ENCODE data around the gene CLCN6. TPM values are rescaled to one million over a fixed set of nuclear protein-coding genes. Genes with fewer than 3 reads are reported as not detected.
A peak's percentile ranks its signal among the peaks of the same experiment; 100 is the strongest.

CLCN6 gene
- polyA plus RNA-seq, 1 donor from 2014 or later, result 12.5 TPM

GRCh38 chr1:11806307-11806936, 431 bp downstream of the CLCN6 start:
- Histone ChIP-seq H3K79me2 (replicated peaks; ENCODE audit: insufficient read depth, low read length) (peaks cover 48% of the 10 kb centered on the region), H3K4me3 (ENCODE audit: low read length) (peak overlapping the region; percentile 99), H3K4me2 (ENCODE audit: low read length) (peak overlapping the region; percentile 99), H4K20me1 (ENCODE audit: insufficient read depth) (no peaks in the 10 kb centered on the region), H3K27me3 (ENCODE audit: insufficient read depth, low read depth, low read length) (no peaks in the 10 kb centered on the region), H3K9ac (ENCODE audit: low read length) (peak overlapping the region; percentile 93), H3K27ac (ENCODE audit: low read length) (peak overlapping the region; percentile 86), H3K9me2 (ENCODE audit: insufficient read depth, low read length) (no peaks in the 10 kb centered on the region), H3F3A (ENCODE audit: insufficient read depth, low read length, poor library complexity, severe bottlenecking) (no peaks in the 10 kb centered on the region), H2AFZ (ENCODE audit: low read depth, low read length) (peak overlapping the region; percentile 74), H3K36me3 (ENCODE audit: insufficient read depth, low read length) (no peaks in the 10 kb centered on the region), H3K9me3 (ENCODE audit: low read length) (no peaks in the 10 kb centered on the region)
- TF ChIP-seq RAD21 (conservative IDR thresholded peaks at IDR 0.05) (no peak), POLR2AphosphoS5 (IDR thresholded peaks at IDR 0.05) (no peak), EP300 (conservative IDR thresholded peaks at IDR 0.05; ENCODE audit: poor library complexity, severe bottlenecking) (no peak), SMC3 (conservative IDR thresholded peaks at IDR 0.05; ENCODE audit: poor library complexity) (no peak), REST (IDR thresholded peaks at IDR 0.05; ENCODE audit: borderline replicate concordance) (no peak), TAF1 (IDR thresholded peaks at IDR 0.05; ENCODE audit: low read depth) (no peak), EZH2 (IDR thresholded peaks at IDR 0.05; ENCODE audit: borderline replicate concordance, insufficient read depth, low read length, poor library complexity, severe bottlenecking) (no peak), CTCF (IDR thresholded peaks at IDR 0.05; ENCODE audit: poor library complexity, severe bottlenecking) (no peak), MXI1 (conservative IDR thresholded peaks at IDR 0.05; ENCODE audit: poor library complexity, severe bottlenecking) (no peak)

- Histone ChIP-seq H3K9me3 (ENCODE audit: low read length) (no peaks in the 10 kb centered on the region), H3F3A (ENCODE audit: insufficient read depth, low read length, poor library complexity, severe bottlenecking) (no peaks in the 10 kb centered on the region), H3K9me2 (ENCODE audit: insufficient read depth, low read length) (no peaks in the 10 kb centered on the region), H3K36me3 (ENCODE audit: insufficient read depth, low read length) (no peaks in the 10 kb centered on the region), H3K27ac (ENCODE audit: low read length) (peak overlapping the region; percentile 86), H3K9ac (ENCODE audit: low read length) (peak overlapping the region; percentile 93), H3K4me3 (ENCODE audit: low read length) (peak overlapping the region; percentile 99), H2AFZ (ENCODE audit: low read depth, low read length) (no peak overlapping the region), H4K20me1 (ENCODE audit: insufficient read depth) (no peaks in the 10 kb centered on the region), H3K27me3 (ENCODE audit: insufficient read depth, low read depth, low read length) (no peaks in the 10 kb centered on the region), H3K79me2 (replicated peaks; ENCODE audit: insufficient read depth, low read length) (peaks cover 48% of the 10 kb centered on the region), H3K4me2 (ENCODE audit: low read length) (peak overlapping the region; percentile 99)
- TF ChIP-seq SMC3 (conservative IDR thresholded peaks at IDR 0.05; ENCODE audit: poor library complexity), result no peak
- no peak for TF ChIP-seq TAF1 (IDR thresholded peaks at IDR 0.05; ENCODE audit: low read depth)
- TF ChIP-seq EZH2 (IDR thresholded peaks at IDR 0.05; ENCODE audit: borderline replicate concordance, insufficient read depth, low read length, poor library complexity, severe bottlenecking), result no peak
- TF ChIP-seq POLR2AphosphoS5 (IDR thresholded peaks at IDR 0.05), result no peak
- TF ChIP-seq EP300 (conservative IDR thresholded peaks at IDR 0.05; ENCODE audit: poor library complexity, severe bottlenecking), result no peak
- TF ChIP-seq REST (IDR thresholded peaks at IDR 0.05; ENCODE audit: borderline replicate concordance), result no peak
- no peak for TF ChIP-seq RAD21 (conservative IDR thresholded peaks at IDR 0.05)
Measured at GRCh38 chr1:11807133-11807532, 1.1 kb downstream of the CLCN6 start.
